Measurements from ENCODE around the gene PHF1.

- peak; percentile 66 for TF ChIP-seq CTCF (conservative IDR thresholded peaks at IDR 0.05; ENCODE audit: low read length)
- no peak for TF ChIP-seq EZH2phosphoT487 (IDR thresholded peaks at IDR 0.05; ENCODE audit: borderline replicate concordance)
Measured at GRCh38 chr6:33414592-33415271, 3.9 kb downstream of the PHF1 start.

Measured in Loucy (cell line).